Smooth muscle cell (in vitro differentiated cells): Measurements from ENCODE around the gene EML6. TPM values are rescaled to one million over a fixed set of nuclear protein-coding genes. Genes with fewer than 3 reads are reported as not detected.

Experiments
- DNase-seq: peaks from one replicate; lab custom pipeline; 2025; ENCODE audit not compliant: unreplicated experiment; lab: John Stamatoyannopoulos, UW
- H2AFZ ChIP-seq: fragments of 200-600 bp; sonication (generic); 2 replicates; pipeline ENCODE4 v1.6.0; 2016; ENCODE audit warnings: antibody characterized with exemption, low read depth, mild to moderate bottlenecking
- H3F3A ChIP-seq: fragments of 200-600 bp; sonication (generic); 2 replicates; pipeline ENCODE4 v1.6.0; 2017; ENCODE audit warnings: antibody characterized with exemption, low read depth
- H3K27ac ChIP-seq: fragments of 200-600 bp; sonication (generic); 2 replicates; pipeline ENCODE4 v1.5.1; 2016; ENCODE audit warnings: low read depth, mild to moderate bottlenecking
- H3K27me3 ChIP-seq: fragments of 200-600 bp; sonication (generic); 2 replicates; pipeline ENCODE4 v1.6.1; 2016; ENCODE audit warnings: low read depth, mild to moderate bottlenecking
- H3K36me3 ChIP-seq: fragments of 200-600 bp; sonication (generic); 2 replicates; pipeline ENCODE4 v1.5.1; 2016; ENCODE audit warnings: low read depth
- H3K4me1 ChIP-seq: fragments of 200-600 bp; sonication (generic); 2 replicates; pipeline ENCODE4 v1.5.1; 2016; ENCODE audit warnings: low read depth
- H3K4me2 ChIP-seq: fragments of 200-600 bp; sonication (generic); 2 replicates; pipeline ENCODE4 v1.6.0; 2016; ENCODE audit warnings: mild to moderate bottlenecking
- H3K4me3 ChIP-seq: fragments of 200-600 bp; sonication (generic); 2 replicates; pipeline ENCODE4 v1.5.1; 2016; ENCODE audit warnings: mild to moderate bottlenecking
- H3K79me2 ChIP-seq: fragments of 200-600 bp; sonication (generic); 2 replicates; pipeline ENCODE4 v1.6.0; 2016; ENCODE audit warnings: low read depth, mild to moderate bottlenecking
- H3K9ac ChIP-seq: fragments of 200-600 bp; sonication (generic); 2 replicates; pipeline ENCODE4 v1.6.0; 2016; ENCODE audit warnings: low read depth
- H3K9me3 ChIP-seq: fragments of 200-600 bp; sonication (generic); replicated peaks from 2 replicates; pipeline ENCODE4 v1.5.1; 2016; ENCODE audit warnings: low read depth
- H4K20me1 ChIP-seq: fragments of 200-600 bp; sonication (generic); 2 replicates; pipeline ENCODE4 v1.6.0; 2016; ENCODE audit warnings: low read depth
- CTCF ChIP-seq: fragments of 200-600 bp; sonication (generic); IDR thresholded peaks from 2 replicates; pipeline ENCODE4 v1.5.1; 2017; ENCODE audit warnings: borderline replicate concordance, mild to moderate bottlenecking, antibody characterized with exemption; ENCODE audit not compliant: insufficient read depth, poor library complexity, severe bottlenecking
- WGBS: methylation state at CpG from one replicate; pipeline ENCODE4 v1.1.7; 2016; ENCODE audit warnings: low lambda C conversion rate; 5-methylcytosine and 5-hydroxymethylcytosine counted together
- polyA plus RNA-seq: library from polyadenylated mRNA; unstranded; fragments of >200 nt; fragmentation: Nextera tagmentation; extraction: Ambion mirVana; gene quantifications from 2 replicates; pipeline ENCODE4 v1.2.1, GENCODE V29; 2016
- total RNA-seq: library from RNA; depleted of rRNA; stranded (reverse); fragments of >200 nt; gene quantifications from 2 replicates; pipeline ENCODE4 v1.2.3, GENCODE V29; 2014

The EML6 gene
- total and polyA plus RNA-seq, 2 experiments from 2014 or later = 0.49 to 0.54 TPM

- H3K4me1 ChIP-seq = no peaks in the 10 kb centered on the region
- no peaks in the 10 kb centered on the region for H3F3A ChIP-seq
- no peak overlapping the region for H3K4me3 ChIP-seq
- H3K27me3 ChIP-seq = no peaks in the 10 kb centered on the region
- DNase-seq = peak; percentile 5
- no peaks in the 10 kb centered on the region for H3K36me3 ChIP-seq
- peak overlapping the region; percentile 85 for H3K27ac ChIP-seq
- TF ChIP-seq CTCF = no peak
- 50% methylated on average over 7 of the region's 7 CpGs for WGBS
- no peaks in the 10 kb centered on the region for H4K20me1 ChIP-seq
- H3K9ac ChIP-seq = no peak overlapping the region
- peak overlapping the region; percentile 79 for H3K4me2 ChIP-seq
- H2AFZ ChIP-seq = peak overlapping the region; percentile 38
- H3K9me3 ChIP-seq = no peaks in the 10 kb centered on the region
- no peaks in the 10 kb centered on the region for H3K79me2 ChIP-seq
These were observed 136.7 kb downstream of the EML6 start for GRCh38 chr2:54859997-54860701.

- H2AFZ ChIP-seq = no peak overlapping the region
- no peak overlapping the region for H3K27ac ChIP-seq
- no peak for DNase-seq
- no peaks in the 10 kb centered on the region for H3K9me3 ChIP-seq
- no peaks in the 10 kb centered on the region for H3K4me1 ChIP-seq
- no peak overlapping the region for H3K4me2 ChIP-seq
- TF ChIP-seq CTCF = no peak
- no peaks in the 10 kb centered on the region for H3K36me3 ChIP-seq
- no peak overlapping the region for H3K4me3 ChIP-seq
- WGBS = 97% methylated on average over 4 of the region's 4 CpGs
- no peaks in the 10 kb centered on the region for H3K79me2 ChIP-seq
- no peaks in the 10 kb centered on the region for H3F3A ChIP-seq
- H3K27me3 ChIP-seq = no peaks in the 10 kb centered on the region
- no peak overlapping the region for H3K9ac ChIP-seq
- no peaks in the 10 kb centered on the region for H4K20me1 ChIP-seq
These were observed 138.8 kb downstream of the EML6 start for GRCh38 chr2:54862229-54862628.

- DNase-seq = no peak
- H3K4me3 ChIP-seq = no peak overlapping the region
- WGBS = 88% methylated on average over 2 of the region's 2 CpGs
- H4K20me1 ChIP-seq = no peaks in the 10 kb centered on the region
- no peaks in the 10 kb centered on the region for H3F3A ChIP-seq
- no peaks in the 10 kb centered on the region for H3K9me3 ChIP-seq
- H2AFZ ChIP-seq = no peak overlapping the region
- H3K4me2 ChIP-seq = no peak overlapping the region
- no peak for TF ChIP-seq CTCF
- no peaks in the 10 kb centered on the region for H3K79me2 ChIP-seq
- no peaks in the 10 kb centered on the region for H3K36me3 ChIP-seq
- H3K27ac ChIP-seq = no peak overlapping the region
- H3K9ac ChIP-seq = no peak overlapping the region
- no peaks in the 10 kb centered on the region for H3K4me1 ChIP-seq
- H3K27me3 ChIP-seq = no peaks in the 10 kb centered on the region
These were observed 139.3 kb downstream of the EML6 start for GRCh38 chr2:54862742-54863141.

GRCh38 chr2:54863660-54864059 lies 140.2 kb downstream of the EML6 start:
- 87% methylated on average over 5 of the region's 5 CpGs for WGBS

More at GRCh38 chr2:54863660-54864059, 140.2 kb downstream of the EML6 start:
- Histone ChIP-seq H3K36me3 (no peaks in the 10 kb centered on the region), H3K4me2 (no peak overlapping the region), H3K27me3 (no peaks in the 10 kb centered on the region), H3K4me3 (no peak overlapping the region), H3F3A (no peaks in the 10 kb centered on the region), H4K20me1 (no peaks in the 10 kb centered on the region), H3K4me1 (no peaks in the 10 kb centered on the region), H3K79me2 (no peaks in the 10 kb centered on the region), H2AFZ (no peak overlapping the region), H3K9ac (no peak overlapping the region), H3K9me3 (no peaks in the 10 kb centered on the region), H3K27ac (no peak overlapping the region)
- no peak for DNase-seq
- no peak for TF ChIP-seq CTCF
